PC-3 (cell line): Measurements from ENCODE around the gene HOXC13. TPM values are rescaled to one million over a fixed set of nuclear protein-coding genes. Genes with fewer than 3 reads are reported as not detected.
A peak's percentile ranks its signal among the peaks of the same experiment; 100 is the strongest.

Experiments
- ATAC-seq: fragments of 200-7000 bp; cut with Tn5 transposase; 2 replicates; pipeline ENCODE4 v1.9.1; 2020; ENCODE audit warnings: mild to moderate bottlenecking, moderate library complexity
- BruUV-seq: library from RNA; stranded (reverse); fragments of 400-500 nt; replicated peaks from 2 replicates; lab custom pipeline; 2021; lab: Mats Ljungman, UMichigan
- CTCF ChIA-PET: fragments of 300-600 bp; sonication (Branson Sonifier 250); formaldehyde crosslinking; loops from one replicate; lab custom pipeline; 2022; ENCODE audit warnings: antibody characterized with exemption; lab: Charles Lee
- POLR2A ChIA-PET: fragments of 300-600 bp; sonication (Branson Sonifier 250); formaldehyde crosslinking; loops from one replicate; lab custom pipeline; 2022; ENCODE audit warnings: antibody characterized with exemption; ENCODE audit not compliant: unreplicated experiment; lab: Charles Lee
- DNase-seq: peaks from one replicate; pipeline ENCODE4 v3.0.0-alpha.2; 2015
- H2AFZ ChIP-seq: fragments of 300-600 bp; sonication (generic); 2 replicates; pipeline ENCODE4 v1.6.0; 2016; ENCODE audit warnings: antibody characterized with exemption, low read length
- H3F3A ChIP-seq: fragments of 300-600 bp; sonication (generic); one replicate; pipeline ENCODE4 v1.6.0; 2017; ENCODE audit warnings: antibody characterized with exemption, low read length, control low read depth, mild to moderate bottlenecking; ENCODE audit not compliant: unreplicated experiment
- H3K27ac ChIP-seq: fragments of 300-600 bp; sonication (generic); 2 replicates; pipeline ENCODE4 v1.5.1; 2016; ENCODE audit warnings: mild to moderate bottlenecking, low read length
- H3K27me3 ChIP-seq: fragments of 300-600 bp; sonication (generic); 2 replicates; pipeline ENCODE4 v1.6.1; 2016; ENCODE audit warnings: low read length, mixed read lengths
- H3K36me3 ChIP-seq: fragments of 300-600 bp; sonication (generic); 2 replicates; pipeline ENCODE4 v1.6.1; 2016; ENCODE audit warnings: low read depth, mixed run types, low read length, mixed read lengths
- H3K4me1 ChIP-seq: fragments of 300-600 bp; sonication (generic); 2 replicates; pipeline ENCODE4 v1.5.1; 2016; ENCODE audit warnings: low read length; ENCODE audit not compliant: insufficient read depth
- H3K4me2 ChIP-seq: fragments of 300-600 bp; sonication (generic); 2 replicates; pipeline ENCODE4 v1.6.0; 2016; ENCODE audit warnings: low read length
- H3K4me3 ChIP-seq: fragments of 300-600 bp; sonication (generic); 2 replicates; pipeline ENCODE4 v1.5.1; 2016; ENCODE audit warnings: mild to moderate bottlenecking, low read length, mixed read lengths
- H3K79me2 ChIP-seq: fragments of 300-600 bp; sonication (generic); 2 replicates; pipeline ENCODE4 v1.6.1; 2017; ENCODE audit warnings: low read length, mixed read lengths
- H3K9ac ChIP-seq: fragments of 300-600 bp; sonication (generic); 2 replicates; pipeline ENCODE4 v1.6.0; 2016; ENCODE audit warnings: mild to moderate bottlenecking, low read length
- H3K9me2 ChIP-seq: fragments of 300-600 bp; sonication (generic); replicated peaks from 2 replicates; pipeline ENCODE4 v1.6.1; 2016; ENCODE audit warnings: mixed run types, low read length, mixed read lengths
- H3K9me3 ChIP-seq: fragments of 300-600 bp; sonication (generic); 2 replicates; pipeline ENCODE4 v1.6.1; 2016; ENCODE audit warnings: low read length, mixed read lengths
- H4K20me1 ChIP-seq: fragments of 300-600 bp; sonication (generic); 2 replicates; pipeline ENCODE4 v1.6.1; 2016; ENCODE audit warnings: low read length, mixed read lengths
- CTCF ChIP-seq: fragments of 300-600 bp; sonication (generic); conservative IDR thresholded peaks from 2 replicates; pipeline ENCODE4 v1.5.1; 2017; ENCODE audit warnings: antibody characterized with exemption, low read depth, mild to moderate bottlenecking, low read length
- EZH2 ChIP-seq: fragments of 300-600 bp; sonication (generic); IDR thresholded peaks from one replicate; pipeline ENCODE4 v1.6.1; 2017; ENCODE audit warnings: antibody characterized with exemption, mild to moderate bottlenecking, low read length; ENCODE audit not compliant: unreplicated experiment
- EZH2phosphoT487 ChIP-seq: fragments of 300-600 bp; sonication (generic); IDR thresholded peaks from 2 replicates; pipeline ENCODE4 v1.6.1; 2018; ENCODE audit warnings: mild to moderate bottlenecking, antibody characterized with exemption, low read length, borderline replicate concordance
- intact Hi-C: fragments of 100-400 bp; cut with micrococcal nuclease; formaldehyde crosslinking; loops from 2 replicates; pipeline ENCODE4 v1.9.0; 2023
- total RNA-seq: library from RNA; depleted of rRNA; stranded (reverse); fragments of >200 nt; gene quantifications from 2 replicates; pipeline ENCODE4 v1.2.3, GENCODE V29; 2014

Gene HOXC13
- total RNA-seq, 1 experiment from 2014 or later = 9.0 TPM

GRCh38 chr12:53940443-53941014 lies 1.9 kb downstream of the HOXC13 start:
- no TSS peak for BruUV-seq

GRCh38 chr12:53941187-53941586 lies 2.6 kb downstream of the HOXC13 start:
- Histone ChIP-seq H3K4me3 (peak overlapping the region; percentile 87), H3K27ac (no peak overlapping the region), H3K36me3 (peaks cover 8% of the 10 kb centered on the region; the same call in 1 of the 2 replicates), H3K27me3 (no peaks in the 10 kb centered on the region), H3K9me2 (no peaks in the 10 kb centered on the region), H2AFZ (no peak overlapping the region), H3F3A (no peaks in the 10 kb centered on the region), H3K4me2 (peak overlapping the region; percentile 89), H3K9ac (no peak overlapping the region), H4K20me1 (no peaks in the 10 kb centered on the region), H3K4me1 (peaks cover 30% of the 10 kb centered on the region), H3K9me3 (no peaks in the 10 kb centered on the region), H3K79me2 (peaks cover 57% of the 10 kb centered on the region)
- no peak for DNase-seq
- intact Hi-C loops = loop anchor here (5.0 kb wide), 1 partner anchor 46 kb away; the partner anchor contains the start of gene HOXC10
- TF ChIP-seq EZH2 = no peak
- TF ChIP-seq CTCF = no peak
- no peak for TF ChIP-seq EZH2phosphoT487
- no peak for ATAC-seq
- POLR2A ChIA-PET = no interaction called here
- CTCF ChIA-PET = interaction anchor here (0.5 kb wide), 1 partner anchor 91 kb away, joined by 3 read pairs; the partner anchor contains the start of gene HOXC5
- BruUV-seq = no TSS peak

More at GRCh38 chr12:53940443-53941014, 1.9 kb downstream of the HOXC13 start:
- ChIA-PET CTCF (interaction anchor here (0.5 kb wide), 1 partner anchor 180 kb away, joined by 3 read pairs; no protein-coding TSS in a partner anchor), POLR2A (no interaction called here)
- no peaks in the 10 kb centered on the region for H3K9me3 ChIP-seq
- H3K4me3 ChIP-seq = peak overlapping the region; percentile 87
- peaks cover 57% of the 10 kb centered on the region for H3K79me2 ChIP-seq
- DNase-seq (peak; percentile 17), ATAC-seq (no peak)
- H2AFZ ChIP-seq = 0 out of 2 replicates have a peak overlapping the region, but pooled peaks have one; percentile 84
- peaks cover 30% of the 10 kb centered on the region for H3K4me1 ChIP-seq
- no peaks in the 10 kb centered on the region for H4K20me1 ChIP-seq
- H3F3A ChIP-seq = no peaks in the 10 kb centered on the region
- H3K36me3 ChIP-seq = peaks cover 6% of the 10 kb centered on the region; the same call in 1 of the 2 replicates
- peak overlapping the region; percentile 89 for H3K4me2 ChIP-seq
- intact Hi-C loops = loop anchor here (5.0 kb wide), 1 partner anchor 47 kb away; the partner anchor contains the start of gene HOXC10
- H3K9me2 ChIP-seq = no peaks in the 10 kb centered on the region
- H3K27me3 ChIP-seq = no peaks in the 10 kb centered on the region
- TF ChIP-seq EZH2 (no peak), CTCF (no peak), EZH2phosphoT487 (no peak)
- H3K9ac ChIP-seq = peak overlapping the region; percentile 66
- H3K27ac ChIP-seq = no peak overlapping the region
